GM04503 (cell line): Measurements from ENCODE around the gene SPATA20.

Source experiments
- DNase-seq: peaks from one replicate; pipeline ENCODE4 v3.0.0-alpha.2; 2012; ENCODE audit warnings: low read depth

SPATA20 gene

GRCh38 chr17:50559674-50560184, 12.8 kb downstream of the SPATA20 start:
- DNase-seq, result no peak

GRCh38 chr17:50560185-50560824, 13.3 kb downstream of the SPATA20 start, which contains the start of gene CACNA1G:
TSS of gene CACNA1G (plus strand) at chr17:50560715. CDS start at chr17:50561460, 745 bp downstream.
- no peak for DNase-seq

- no peak for DNase-seq
Measured at GRCh38 chr17:50560931-50561745, 14.2 kb downstream of the SPATA20 start.

GRCh38 chr17:50561746-50562141, 14.8 kb downstream of the SPATA20 start:
- no peak for DNase-seq

GRCh38 chr17:50562242-50563091, 15.5 kb downstream of the SPATA20 start:
- no peak for DNase-seq

- no peak for DNase-seq
Measured at GRCh38 chr17:50563092-50563511, 16.1 kb downstream of the SPATA20 start.

GRCh38 chr17:50564916-50565315, 17.9 kb downstream of the SPATA20 start:
- peak; percentile 54 for DNase-seq

- no peak for DNase-seq
Measured at GRCh38 chr17:50565402-50566350, 18.7 kb downstream of the SPATA20 start.

GRCh38 chr17:50566886-50567285, 19.9 kb downstream of the SPATA20 start:
- DNase-seq, result no peak

- DNase-seq, result no peak
Measured at GRCh38 chr17:50568659-50569058, 21.7 kb downstream of the SPATA20 start.

GRCh38 chr17:50569592-50569991, 22.6 kb downstream of the SPATA20 start:
- no peak for DNase-seq

- no peak for DNase-seq
Measured at GRCh38 chr17:50570032-50570431, 23.1 kb downstream of the SPATA20 start.

GRCh38 chr17:50570528-50570927, 23.6 kb downstream of the SPATA20 start:
- no peak for DNase-seq

- DNase-seq, result no peak
Measured at GRCh38 chr17:50571681-50572080, 24.7 kb downstream of the SPATA20 start.

- DNase-seq, result no peak
Measured at GRCh38 chr17:50572541-50572940, 25.6 kb downstream of the SPATA20 start.

GRCh38 chr17:50573866-50574611, 27.1 kb downstream of the SPATA20 start:
- DNase-seq, result no peak

- DNase-seq, result no peak
Measured at GRCh38 chr17:50575581-50576210, 28.7 kb downstream of the SPATA20 start.

- no peak for DNase-seq
Measured at GRCh38 chr17:50576864-50577263, 29.9 kb downstream of the SPATA20 start.

GRCh38 chr17:50577451-50577954, 30.5 kb downstream of the SPATA20 start:
- DNase-seq, result no peak

- no peak for DNase-seq
Measured at GRCh38 chr17:50578173-50578572, 31.2 kb downstream of the SPATA20 start.
